WTC11 (cell line): ENCODE measurements around the gene APOBEC3H.

Experiments
- FOXP1 ChIP-seq: sonication (generic); formaldehyde crosslinking; IDR thresholded peaks from 2 replicates; pipeline ENCODE4 v1.8.0; 2022; ENCODE audit warnings: missing genetic modification reagents, mild to moderate bottlenecking, moderate library complexity, borderline replicate concordance
- HMGA2 ChIP-seq: fragments of 250-450 bp; sonication (Bioruptor Pico); IDR thresholded peaks from 2 replicates; pipeline ENCODE4 v1.4.0; 2021; ENCODE audit warnings: mild to moderate bottlenecking, moderate library complexity
- SMAD4 ChIP-seq: sonication (generic); formaldehyde crosslinking; IDR thresholded peaks from 2 replicates; pipeline ENCODE4 v1.8.0; 2022; ENCODE audit warnings: mild to moderate bottlenecking, missing genetic modification reagents
- TCF7 ChIP-seq: sonication (generic); formaldehyde crosslinking; IDR thresholded peaks from 2 replicates; pipeline ENCODE4 v1.8.0; 2022; ENCODE audit warnings: mild to moderate bottlenecking, low read depth, missing genetic modification reagents, moderate library complexity
- TP53 ChIP-seq: sonication (generic); formaldehyde crosslinking; IDR thresholded peaks from 2 replicates; pipeline ENCODE4 v1.8.1; 2023; ENCODE audit warnings: mild to moderate bottlenecking, missing genetic modification reagents
- ZNF121 ChIP-seq: sonication (generic); formaldehyde crosslinking; IDR thresholded peaks from 2 replicates; pipeline ENCODE4 v1.8.0; 2023; ENCODE audit warnings: missing genetic modification reagents
- ZNF232 ChIP-seq: sonication (generic); formaldehyde crosslinking; IDR thresholded peaks from 2 replicates; pipeline ENCODE4 v1.8.0; 2022; ENCODE audit warnings: mild to moderate bottlenecking, missing genetic modification reagents
- TF ChIP-seq, protein P1 (sequence below): sonication (generic); formaldehyde crosslinking; IDR thresholded peaks from 2 replicates; pipeline ENCODE4 v1.8.1; 2023; ENCODE audit warnings: mild to moderate bottlenecking, moderate library complexity, missing genetic modification reagents
- TF ChIP-seq, protein P2 (sequence below): sonication (generic); formaldehyde crosslinking; IDR thresholded peaks from 2 replicates; pipeline ENCODE4 v1.8.1; 2023; ENCODE audit warnings: mild to moderate bottlenecking, missing genetic modification reagents, moderate library complexity
- TF ChIP-seq, protein P3 (sequence below): fragments of 200-600 bp; IDR thresholded peaks from 2 replicates; pipeline ENCODE4 v1.8.0; 2022; ENCODE audit warnings: antibody characterized with exemption
- TF ChIP-seq, protein P4 (sequence below): sonication (generic); formaldehyde crosslinking; IDR thresholded peaks from 2 replicates; pipeline ENCODE4 v1.8.1; 2022; ENCODE audit warnings: low read depth, missing genetic modification reagents, borderline replicate concordance

DNA sequence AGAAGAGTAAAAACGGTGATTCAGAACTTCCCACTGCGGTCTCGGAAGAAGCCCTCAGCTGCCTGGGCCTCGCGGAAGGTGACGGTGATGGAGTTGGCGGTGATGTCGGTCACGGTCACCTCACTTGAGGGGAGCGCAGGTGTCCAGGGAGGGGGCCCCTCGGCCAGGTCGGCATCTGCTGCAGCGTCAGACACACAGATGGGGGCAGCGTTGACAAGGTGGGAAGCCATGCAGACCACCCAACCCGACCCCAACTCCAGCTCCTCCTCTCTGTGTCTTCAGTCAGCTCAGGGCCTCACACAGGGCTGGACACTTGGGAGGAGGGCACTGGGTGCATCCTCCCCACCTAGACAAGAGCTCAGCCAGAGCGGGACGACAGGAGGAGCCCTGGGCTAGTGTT lies 36.8 kb downstream of the APOBEC3H start:
- TF ChIP-seq TCF7 (CRISPR knock-in tag), result no peak
- TF ChIP-seq ZNF232 (CRISPR knock-in tag), result no peak
- TF ChIP-seq, protein P1, sequence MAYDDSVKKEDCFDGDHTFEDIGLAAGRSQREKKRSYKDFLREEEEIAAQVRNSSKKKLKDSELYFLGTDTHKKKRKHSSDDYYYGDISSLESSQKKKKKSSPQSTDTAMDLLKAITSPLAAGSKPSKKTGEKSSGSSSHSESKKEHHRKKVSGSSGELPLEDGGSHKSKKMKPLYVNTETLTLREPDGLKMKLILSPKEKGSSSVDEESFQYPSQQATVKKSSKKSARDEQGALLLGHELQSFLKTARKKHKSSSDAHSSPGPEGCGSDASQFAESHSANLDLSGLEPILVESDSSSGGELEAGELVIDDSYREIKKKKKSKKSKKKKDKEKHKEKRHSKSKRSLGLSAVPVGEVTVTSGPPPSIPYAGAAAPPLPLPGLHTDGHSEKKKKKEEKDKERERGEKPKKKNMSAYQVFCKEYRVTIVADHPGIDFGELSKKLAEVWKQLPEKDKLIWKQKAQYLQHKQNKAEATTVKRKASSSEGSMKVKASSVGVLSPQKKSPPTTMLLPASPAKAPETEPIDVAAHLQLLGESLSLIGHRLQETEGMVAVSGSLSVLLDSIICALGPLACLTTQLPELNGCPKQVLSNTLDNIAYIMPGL (CRISPR knock-in tag), result no peak
- TF ChIP-seq TP53 (CRISPR knock-in tag), result no peak
- TF ChIP-seq FOXP1 (CRISPR knock-in tag), result no peak
- TF ChIP-seq, protein P2, sequence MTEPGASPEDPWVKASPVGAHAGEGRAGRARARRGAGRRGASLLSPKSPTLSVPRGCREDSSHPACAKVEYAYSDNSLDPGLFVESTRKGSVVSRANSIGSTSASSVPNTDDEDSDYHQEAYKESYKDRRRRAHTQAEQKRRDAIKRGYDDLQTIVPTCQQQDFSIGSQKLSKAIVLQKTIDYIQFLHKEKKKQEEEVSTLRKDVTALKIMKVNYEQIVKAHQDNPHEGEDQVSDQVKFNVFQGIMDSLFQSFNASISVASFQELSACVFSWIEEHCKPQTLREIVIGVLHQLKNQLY (CRISPR knock-in tag), result no peak
- TF ChIP-seq, protein P3, sequence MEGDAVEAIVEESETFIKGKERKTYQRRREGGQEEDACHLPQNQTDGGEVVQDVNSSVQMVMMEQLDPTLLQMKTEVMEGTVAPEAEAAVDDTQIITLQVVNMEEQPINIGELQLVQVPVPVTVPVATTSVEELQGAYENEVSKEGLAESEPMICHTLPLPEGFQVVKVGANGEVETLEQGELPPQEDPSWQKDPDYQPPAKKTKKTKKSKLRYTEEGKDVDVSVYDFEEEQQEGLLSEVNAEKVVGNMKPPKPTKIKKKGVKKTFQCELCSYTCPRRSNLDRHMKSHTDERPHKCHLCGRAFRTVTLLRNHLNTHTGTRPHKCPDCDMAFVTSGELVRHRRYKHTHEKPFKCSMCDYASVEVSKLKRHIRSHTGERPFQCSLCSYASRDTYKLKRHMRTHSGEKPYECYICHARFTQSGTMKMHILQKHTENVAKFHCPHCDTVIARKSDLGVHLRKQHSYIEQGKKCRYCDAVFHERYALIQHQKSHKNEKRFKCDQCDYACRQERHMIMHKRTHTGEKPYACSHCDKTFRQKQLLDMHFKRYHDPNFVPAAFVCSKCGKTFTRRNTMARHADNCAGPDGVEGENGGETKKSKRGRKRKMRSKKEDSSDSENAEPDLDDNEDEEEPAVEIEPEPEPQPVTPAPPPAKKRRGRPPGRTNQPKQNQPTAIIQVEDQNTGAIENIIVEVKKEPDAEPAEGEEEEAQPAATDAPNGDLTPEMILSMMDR, result no peak
- TF ChIP-seq, protein P4, sequence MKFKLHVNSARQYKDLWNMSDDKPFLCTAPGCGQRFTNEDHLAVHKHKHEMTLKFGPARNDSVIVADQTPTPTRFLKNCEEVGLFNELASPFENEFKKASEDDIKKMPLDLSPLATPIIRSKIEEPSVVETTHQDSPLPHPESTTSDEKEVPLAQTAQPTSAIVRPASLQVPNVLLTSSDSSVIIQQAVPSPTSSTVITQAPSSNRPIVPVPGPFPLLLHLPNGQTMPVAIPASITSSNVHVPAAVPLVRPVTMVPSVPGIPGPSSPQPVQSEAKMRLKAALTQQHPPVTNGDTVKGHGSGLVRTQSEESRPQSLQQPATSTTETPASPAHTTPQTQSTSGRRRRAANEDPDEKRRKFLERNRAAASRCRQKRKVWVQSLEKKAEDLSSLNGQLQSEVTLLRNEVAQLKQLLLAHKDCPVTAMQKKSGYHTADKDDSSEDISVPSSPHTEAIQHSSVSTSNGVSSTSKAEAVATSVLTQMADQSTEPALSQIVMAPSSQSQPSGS (CRISPR knock-in tag), result no peak
- no peak for TF ChIP-seq HMGA2 (CRISPR knock-in tag)
- no peak for TF ChIP-seq ZNF121 (CRISPR knock-in tag)
- no peak for TF ChIP-seq SMAD4
